ENCODE measurements around the gene METTL24.

GRCh38 chr6:110368284-110368683 lies 10.1 kb upstream of the METTL24 start:
- TF ChIP-seq TCF7 (IDR thresholded peaks at IDR 0.05; ENCODE audit: low read depth): no peak
- TF ChIP-seq ZBTB1 (CRISPR knock-in tag; IDR thresholded peaks at IDR 0.05; ENCODE audit: borderline replicate concordance): no peak
- TF ChIP-seq CTCF (CRISPR knock-in tag; IDR thresholded peaks at IDR 0.05): no peak
- no peak for TF ChIP-seq MYC (CRISPR knock-in tag; IDR thresholded peaks at IDR 0.05; ENCODE audit: borderline replicate concordance)
- no peak for TF ChIP-seq FOXK1 (CRISPR knock-in tag; IDR thresholded peaks at IDR 0.05; ENCODE audit: borderline replicate concordance, low read depth)
- TF ChIP-seq POLR2AphosphoS5 (IDR thresholded peaks at IDR 0.05; ENCODE audit: low read depth, low read length): no peak
- TF ChIP-seq ZNF563 (CRISPR knock-in tag; IDR thresholded peaks at IDR 0.05): no peak
- TF ChIP-seq ZNF446 (CRISPR knock-in tag; IDR thresholded peaks at IDR 0.05): no peak
- no peak for TF ChIP-seq AHR (CRISPR knock-in tag; IDR thresholded peaks at IDR 0.05)
- no peak for TF ChIP-seq CEBPZ (IDR thresholded peaks at IDR 0.05; ENCODE audit: low read length)
- TF ChIP-seq, protein P1, sequence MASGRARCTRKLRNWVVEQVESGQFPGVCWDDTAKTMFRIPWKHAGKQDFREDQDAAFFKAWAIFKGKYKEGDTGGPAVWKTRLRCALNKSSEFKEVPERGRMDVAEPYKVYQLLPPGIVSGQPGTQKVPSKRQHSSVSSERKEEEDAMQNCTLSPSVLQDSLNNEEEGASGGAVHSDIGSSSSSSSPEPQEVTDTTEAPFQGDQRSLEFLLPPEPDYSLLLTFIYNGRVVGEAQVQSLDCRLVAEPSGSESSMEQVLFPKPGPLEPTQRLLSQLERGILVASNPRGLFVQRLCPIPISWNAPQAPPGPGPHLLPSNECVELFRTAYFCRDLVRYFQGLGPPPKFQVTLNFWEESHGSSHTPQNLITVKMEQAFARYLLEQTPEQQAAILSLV (CRISPR knock-in tag; IDR thresholded peaks at IDR 0.05; ENCODE audit: borderline replicate concordance): no peak
- TF ChIP-seq USF2 (IDR thresholded peaks at IDR 0.05; ENCODE audit: low read depth, low read length): no peak
- TF ChIP-seq USF2 (CRISPR knock-in tag; IDR thresholded peaks at IDR 0.05; ENCODE audit: borderline replicate concordance): no peak
- no peak for TF ChIP-seq RBM22 (optimal IDR thresholded peaks at IDR 0.05; ENCODE audit: low read length)

Measured in HepG2 (cell line).